Stimulated activated CD4-positive, alpha-beta T cell treated with anti-CD3 and anti-CD28 coated beads, Interleukin-2, amount 100 ng/mL, for 48 hours (primary cell): Measurements from ENCODE around the gene SCGB2A2.

Source experiments
- DNase-seq, 2 donors: peaks; one replicate each; pipeline ENCODE4 v3.0.0-alpha.2; 2020

The SCGB2A2 gene

DNA sequence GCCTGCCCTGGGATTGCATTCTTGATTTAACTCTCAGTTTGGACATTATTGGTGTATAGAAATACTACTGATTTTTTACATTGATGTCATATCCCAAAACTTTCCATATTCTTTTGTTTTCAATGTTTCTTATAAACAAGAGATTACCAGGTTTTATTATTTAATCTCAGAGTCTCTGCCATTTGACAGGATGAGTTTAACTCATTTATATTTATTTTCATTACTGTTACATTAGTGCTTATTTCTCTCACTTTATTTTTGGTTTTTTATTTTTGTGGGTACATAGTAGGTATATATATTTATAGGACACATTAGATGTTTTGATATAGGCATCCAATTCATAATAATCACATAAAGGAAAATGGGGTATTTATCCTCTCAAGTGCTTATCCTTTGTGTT is 38.0 kb downstream of the SCGB2A2 start:
- DNase-seq: no peak

DNA sequence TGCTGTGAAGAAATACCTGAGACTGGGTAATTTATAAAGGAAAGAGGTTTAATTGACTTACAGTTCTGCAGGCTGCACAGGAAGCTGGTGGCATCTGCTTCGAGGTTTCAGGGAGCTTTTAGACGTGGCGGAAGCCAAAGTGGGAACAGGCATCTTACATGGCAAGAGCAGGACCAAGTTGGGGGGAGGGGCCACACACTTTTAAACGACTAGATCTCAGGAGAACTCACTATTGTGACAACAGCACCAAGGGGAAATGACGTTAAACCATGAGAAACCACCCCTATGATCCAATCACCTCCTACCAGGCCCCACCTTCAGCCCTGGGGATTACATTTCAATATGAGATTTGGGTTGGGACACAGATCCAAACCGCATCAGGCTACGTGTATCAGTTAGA is 40.0 kb downstream of the SCGB2A2 start:
- DNase-seq: no peak

DNA sequence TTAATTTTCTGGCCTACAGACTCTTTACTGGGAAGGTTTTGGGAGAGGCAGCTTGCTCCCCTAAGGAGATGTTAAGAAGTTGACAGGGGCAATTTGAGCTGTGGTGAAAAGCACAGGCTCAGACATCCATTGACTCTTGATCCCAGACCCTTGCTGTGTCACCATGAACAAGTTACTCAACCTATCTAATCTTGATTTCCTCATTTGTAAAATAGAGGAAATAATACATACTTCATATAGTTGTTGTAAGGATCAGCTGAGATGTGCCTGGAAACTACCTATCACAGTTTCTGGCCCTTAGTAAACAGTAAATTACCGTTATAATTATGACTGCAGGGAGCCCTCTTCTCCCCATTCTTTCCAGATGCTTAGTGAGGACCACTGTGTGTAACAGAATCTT is 45.5 kb downstream of the SCGB2A2 start:
- no peak for DNase-seq

GRCh38 chr11:62322524-62322923 is 52.6 kb downstream of the SCGB2A2 start:
- no peak for DNase-seq
